ENCODE results near the gene IFNGR2. TPM values are rescaled to one million over a fixed set of nuclear protein-coding genes. Genes with fewer than 3 reads are reported as not detected.
"Not testable (repeated sequence)": the region's sequence is repeated elsewhere in the genome, so short reads cannot be mapped to it uniquely, and the experiment has no call there.

IFNGR2 gene
- total RNA-seq, 6 experiments from 2014 or later, result 51.2 to 68.6 (median 64.2) TPM

DNA sequence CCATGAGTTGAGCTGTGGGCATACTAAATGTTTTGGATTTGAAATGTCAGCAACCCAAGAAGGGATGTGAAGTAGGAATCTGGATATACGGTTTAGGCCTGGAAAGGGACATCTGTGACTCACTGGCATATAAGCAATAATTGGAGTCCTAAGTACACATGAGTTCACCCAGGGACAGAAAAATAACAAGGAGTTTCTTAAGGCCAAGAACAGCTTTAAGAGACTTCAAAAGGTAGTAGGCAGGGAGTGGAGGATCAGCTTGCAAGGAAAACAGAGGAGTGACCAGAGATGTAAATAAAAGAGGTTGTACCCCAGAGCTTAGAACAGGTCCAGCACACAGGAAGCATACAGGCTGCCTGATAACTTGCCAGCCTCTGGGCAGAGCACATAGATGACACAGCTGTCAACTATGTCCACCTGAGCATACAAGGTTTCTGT is 48.4 kb downstream of the IFNGR2 start:
- Mint-ChIP-seq H3K27ac (peak overlapping the region; percentile 58), H3K36me3 (ENCODE audit: low read depth) (no peaks in the 10 kb centered on the region), H3K4me1 (ENCODE audit: low read depth) (peaks cover 23% of the 10 kb centered on the region), H3K27me3 (ENCODE audit: insufficient read depth) (no peaks in the 10 kb centered on the region; the same call in 1 of the 2 replicates), H3K9me3 (no peaks in the 10 kb centered on the region), H3K4me3 (no peak overlapping the region)
- DNase-seq, result peak; percentile 32
- TF ChIP-seq, protein P1, sequence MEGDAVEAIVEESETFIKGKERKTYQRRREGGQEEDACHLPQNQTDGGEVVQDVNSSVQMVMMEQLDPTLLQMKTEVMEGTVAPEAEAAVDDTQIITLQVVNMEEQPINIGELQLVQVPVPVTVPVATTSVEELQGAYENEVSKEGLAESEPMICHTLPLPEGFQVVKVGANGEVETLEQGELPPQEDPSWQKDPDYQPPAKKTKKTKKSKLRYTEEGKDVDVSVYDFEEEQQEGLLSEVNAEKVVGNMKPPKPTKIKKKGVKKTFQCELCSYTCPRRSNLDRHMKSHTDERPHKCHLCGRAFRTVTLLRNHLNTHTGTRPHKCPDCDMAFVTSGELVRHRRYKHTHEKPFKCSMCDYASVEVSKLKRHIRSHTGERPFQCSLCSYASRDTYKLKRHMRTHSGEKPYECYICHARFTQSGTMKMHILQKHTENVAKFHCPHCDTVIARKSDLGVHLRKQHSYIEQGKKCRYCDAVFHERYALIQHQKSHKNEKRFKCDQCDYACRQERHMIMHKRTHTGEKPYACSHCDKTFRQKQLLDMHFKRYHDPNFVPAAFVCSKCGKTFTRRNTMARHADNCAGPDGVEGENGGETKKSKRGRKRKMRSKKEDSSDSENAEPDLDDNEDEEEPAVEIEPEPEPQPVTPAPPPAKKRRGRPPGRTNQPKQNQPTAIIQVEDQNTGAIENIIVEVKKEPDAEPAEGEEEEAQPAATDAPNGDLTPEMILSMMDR (IDR thresholded peaks at IDR 0.05), result no peak

DNA sequence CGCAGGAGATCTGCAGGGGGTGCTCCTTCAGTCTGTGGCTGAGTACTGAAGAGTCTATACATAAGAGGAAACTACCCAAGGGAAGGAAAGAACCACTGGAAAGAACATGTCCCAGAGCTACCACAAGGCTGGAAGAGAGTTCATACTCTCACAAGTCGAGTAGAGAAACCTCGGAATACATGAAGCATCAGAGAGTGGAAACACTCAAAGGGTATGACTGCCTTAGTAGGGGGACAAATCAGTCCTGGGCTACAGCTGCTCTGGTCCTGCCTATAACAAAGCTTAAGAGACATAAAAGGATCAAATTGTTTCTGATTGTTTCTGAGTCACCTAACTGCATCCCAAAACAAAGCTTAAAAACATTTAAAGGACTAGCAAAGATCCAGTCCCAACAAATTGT is 49.1 kb downstream of the IFNGR2 start:
- H3K27ac Mint-ChIP-seq, result peak overlapping the region; percentile 58

DNA sequence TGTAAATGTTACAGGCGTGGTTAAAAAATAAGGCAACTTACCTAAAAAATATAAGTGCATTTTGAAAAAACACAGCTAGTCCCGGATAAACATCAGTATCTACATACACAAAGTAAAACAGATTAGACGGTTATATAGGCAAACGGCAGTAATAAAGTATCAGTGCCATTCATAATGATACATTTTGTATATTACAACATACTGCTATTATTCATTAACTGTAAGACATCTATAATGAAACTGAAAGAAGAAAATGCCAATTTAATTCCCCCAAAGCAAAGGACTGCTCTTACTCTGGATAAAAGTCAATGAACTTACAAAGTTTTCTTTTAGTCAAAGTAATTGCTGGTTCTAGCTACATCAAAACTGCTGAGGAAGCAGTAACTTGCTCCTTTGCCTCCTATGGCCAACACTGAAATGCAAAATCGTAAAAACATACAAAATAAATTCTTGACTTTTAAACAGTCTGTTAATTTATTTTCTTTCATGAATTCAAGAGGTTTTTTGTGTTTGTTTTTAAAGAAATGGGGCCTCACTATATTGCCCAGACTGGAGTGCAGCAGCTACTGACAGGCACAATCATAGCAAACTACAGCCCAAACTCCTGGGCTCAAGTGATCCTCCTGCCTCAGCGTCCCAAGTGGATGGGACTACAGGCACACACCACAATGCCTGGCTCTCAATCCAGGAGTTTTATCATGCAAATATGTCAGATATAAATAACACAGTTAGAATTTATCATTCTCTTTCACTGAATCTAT is 52.7 kb downstream of the IFNGR2 start:
- Mint-ChIP-seq H3K27me3 (ENCODE audit: insufficient read depth) (no peaks in the 10 kb centered on the region; the same call in 1 of the 2 replicates), H3K4me1 (ENCODE audit: low read depth) (peaks cover 33% of the 10 kb centered on the region), H3K9me3 (no peaks in the 10 kb centered on the region), H3K27ac (no peak overlapping the region), H3K36me3 (ENCODE audit: low read depth) (no peaks in the 10 kb centered on the region), H3K4me3 (no peak overlapping the region)
- no peak for DNase-seq
- TF ChIP-seq, protein P1 (IDR thresholded peaks at IDR 0.05), result no peak

More for the DNA sequence above, 49.1 kb downstream of the IFNGR2 start:
- DNase-seq, result no peak
- TF ChIP-seq, protein P1 (IDR thresholded peaks at IDR 0.05), result no peak
- Mint-ChIP-seq H3K4me3 (peak overlapping the region; percentile 2; the same call in 1 of the 2 replicates), H3K36me3 (ENCODE audit: low read depth) (no peaks in the 10 kb centered on the region), H3K4me1 (ENCODE audit: low read depth) (peaks cover 23% of the 10 kb centered on the region), H3K27me3 (ENCODE audit: insufficient read depth) (no peaks in the 10 kb centered on the region; the same call in 1 of the 2 replicates), H3K9me3 (no peaks in the 10 kb centered on the region)

DNA sequence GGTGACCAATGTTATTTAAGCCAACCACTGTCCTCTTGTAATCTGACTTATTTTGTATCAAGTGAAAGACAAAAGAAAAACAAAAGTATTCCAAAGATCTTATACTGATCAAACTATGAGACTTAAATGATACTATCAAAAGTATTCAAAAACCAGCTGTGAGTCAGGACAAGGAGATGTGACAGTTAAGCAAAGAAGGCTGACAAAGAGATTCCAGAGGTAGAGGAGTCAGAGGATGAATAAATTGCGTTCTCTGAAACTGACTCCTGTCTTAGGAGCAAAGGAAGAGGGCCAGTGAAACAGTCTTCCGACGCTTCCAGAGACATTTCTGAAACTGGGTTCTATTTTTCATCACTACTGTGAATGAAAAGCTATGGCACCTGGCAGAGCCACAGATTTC is 55.6 kb downstream of the IFNGR2 start:
- Mint-ChIP-seq H3K9me3 (no peaks in the 10 kb centered on the region), H3K27me3 (ENCODE audit: insufficient read depth) (no peaks in the 10 kb centered on the region; the same call in 1 of the 2 replicates), H3K4me1 (ENCODE audit: low read depth) (peaks cover 13% of the 10 kb centered on the region), H3K4me3 (no peak overlapping the region), H3K36me3 (ENCODE audit: low read depth) (no peaks in the 10 kb centered on the region), H3K27ac (peak overlapping the region; percentile 13)
- TF ChIP-seq, protein P1 (IDR thresholded peaks at IDR 0.05), result no peak
- peak; percentile 23 for DNase-seq

DNA sequence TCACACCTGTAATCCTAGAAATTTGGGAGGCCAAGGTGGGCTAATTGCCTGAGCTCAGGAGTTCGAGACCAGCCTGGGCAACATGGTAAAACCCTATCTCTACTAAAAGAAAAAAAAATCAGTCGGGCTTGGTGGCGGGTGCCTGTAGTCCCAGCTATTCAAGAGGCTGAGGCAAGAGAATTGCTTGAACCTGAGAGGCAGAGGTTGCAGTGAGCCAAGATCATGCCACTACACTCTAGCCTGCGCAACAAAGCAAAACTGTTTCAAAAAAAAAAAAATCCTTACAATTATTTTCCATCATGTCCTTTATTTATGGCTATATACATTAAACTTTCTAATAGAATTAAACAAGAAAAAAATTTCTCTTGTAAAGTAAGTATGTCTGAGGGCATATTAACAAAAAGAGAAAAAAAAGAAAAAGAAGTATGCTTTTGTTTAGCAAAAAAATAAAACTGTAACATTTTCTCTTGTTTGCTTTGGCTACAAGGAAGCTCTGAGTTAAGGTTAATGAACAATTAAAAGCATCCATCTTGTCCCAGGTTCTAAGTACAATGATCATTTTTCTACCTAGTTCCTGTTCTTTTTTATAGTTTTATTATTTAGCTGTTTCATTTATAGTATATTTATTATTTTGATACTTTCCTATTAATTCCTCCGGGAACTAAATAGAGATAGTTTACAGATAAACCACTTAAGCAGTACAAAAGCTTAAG is 58.5 kb downstream of the IFNGR2 start:
- Mint-ChIP-seq H3K27me3 (ENCODE audit: insufficient read depth) (no peaks in the 10 kb centered on the region), H3K9me3 (no peaks in the 10 kb centered on the region), H3K27ac (no peak overlapping the region), H3K4me3 (no peak overlapping the region), H3K4me1 (ENCODE audit: low read depth) (peaks cover 13% of the 10 kb centered on the region), H3K36me3 (ENCODE audit: low read depth) (no peaks in the 10 kb centered on the region)
- TF ChIP-seq, protein P1 (IDR thresholded peaks at IDR 0.05), result no peak
- no peak for DNase-seq

DNA sequence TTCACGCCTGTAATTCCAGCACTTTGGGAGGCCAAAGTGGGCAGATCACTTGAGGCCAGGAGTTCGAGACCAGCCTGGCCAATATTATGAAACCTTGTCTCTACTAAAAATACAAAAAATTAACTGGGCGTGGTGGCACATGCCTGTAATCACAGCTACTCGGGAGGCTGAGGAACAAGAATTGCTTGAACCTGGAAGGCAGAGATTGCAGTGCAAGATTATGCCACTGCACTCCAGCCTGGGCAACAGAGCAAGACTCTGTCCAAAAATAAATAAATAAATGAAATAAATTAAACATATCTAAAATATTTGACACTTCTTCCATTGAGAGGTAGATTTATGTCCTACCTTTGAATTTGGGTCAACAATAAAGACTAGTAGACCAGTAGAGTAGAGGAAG is 66.0 kb downstream of the IFNGR2 start:
- not testable (repeated sequence) for H3K27me3 Mint-ChIP-seq (ENCODE audit: insufficient read depth); H3K4me1 Mint-ChIP-seq (ENCODE audit: low read depth); H3K27ac Mint-ChIP-seq; DNase-seq; H3K4me3 Mint-ChIP-seq
- peaks cover 11% of the 10 kb centered on the region for H3K36me3 Mint-ChIP-seq (ENCODE audit: low read depth)
- peaks cover 12% of the 10 kb centered on the region for H3K9me3 Mint-ChIP-seq

Measured in HFFc6 (cell line).